ENCODE results near the gene WASL. TPM values are rescaled to one million over a fixed set of nuclear protein-coding genes. Genes with fewer than 3 reads are reported as not detected.
A peak's percentile ranks its signal among the peaks of the same experiment; 100 is the strongest.
"Not testable (repeated sequence)": the region's sequence is repeated elsewhere in the genome, so short reads cannot be mapped to it uniquely, and the experiment has no call there.

The WASL gene
- total RNA-seq, 1 donor from 2014 or later, result 10.5 TPM

GRCh38 chr7:123661765-123662164 lies 87.0 kb downstream of the WASL start:
- DNase-seq (ENCODE audit: low read depth in 2 of 2), result no peak

GRCh38 chr7:123660514-123661354 lies 88.1 kb downstream of the WASL start:
- no peak for DNase-seq (ENCODE audit: low read depth in 2 of 2)

GRCh38 chr7:123658023-123658422 lies 90.8 kb downstream of the WASL start:
- DNase-seq (ENCODE audit: low read depth in 2 of 2), result no peak

GRCh38 chr7:123657304-123657685 lies 91.5 kb downstream of the WASL start:
- peak in 1 of 2 donors; percentile 16 for DNase-seq (ENCODE audit: low read depth in 2 of 2)

- DNase-seq (ENCODE audit: low read depth in 2 of 2), result no peak
Measured at GRCh38 chr7:123656544-123657303, 92.1 kb downstream of the WASL start.

GRCh38 chr7:123655614-123656013 lies 93.2 kb downstream of the WASL start, which contains the start of gene LMOD2:
Gene LMOD2, plus strand, starts transcription at chr7:123655866. Its CDS starts 98 bp downstream, at chr7:123655964.
- DNase-seq (ENCODE audit: low read depth in 2 of 2), result no peak

GRCh38 chr7:123653162-123653561 lies 95.6 kb downstream of the WASL start:
- DNase-seq (ENCODE audit: low read depth in 2 of 2), result no peak

- no peak for DNase-seq (ENCODE audit: low read depth in 2 of 2)
Measured at GRCh38 chr7:123652406-123652805, 96.4 kb downstream of the WASL start.

- no peak for DNase-seq (ENCODE audit: low read depth in 2 of 2)
Measured at GRCh38 chr7:123650595-123650994, 98.2 kb downstream of the WASL start.

GRCh38 chr7:123649964-123650363 lies 98.8 kb downstream of the WASL start:
- DNase-seq (ENCODE audit: low read depth in 2 of 2), result peak in 1 of 2 donors; percentile 61

GRCh38 chr7:123647106-123647730 lies 101.6 kb downstream of the WASL start:
- DNase-seq (ENCODE audit: low read depth in 2 of 2), result no peak

- no peak for DNase-seq (ENCODE audit: low read depth in 2 of 2)
Measured at GRCh38 chr7:123645516-123645915, 103.3 kb downstream of the WASL start.

- peak; percentile 66 to 93 for DNase-seq (ENCODE audit: low read depth in 2 of 2)
Measured at GRCh38 chr7:123643495-123644441, 105.0 kb downstream of the WASL start.

- DNase-seq (ENCODE audit: low read depth in 2 of 2), result no peak
Measured at GRCh38 chr7:123641901-123642300, 106.9 kb downstream of the WASL start.

- no peak for DNase-seq (ENCODE audit: low read depth in 2 of 2)
Measured at GRCh38 chr7:123640583-123640982, 108.2 kb downstream of the WASL start.

GRCh38 chr7:123639631-123640030 lies 109.2 kb downstream of the WASL start:
- no peak for DNase-seq (ENCODE audit: low read depth in 2 of 2)

- no peak for DNase-seq (ENCODE audit: low read depth in 2 of 2)
Measured at GRCh38 chr7:123637878-123638277, 110.9 kb downstream of the WASL start.

- DNase-seq (ENCODE audit: low read depth in 2 of 2), result no peak
Measured at GRCh38 chr7:123637203-123637602, 111.6 kb downstream of the WASL start.

GRCh38 chr7:123635551-123636359 lies 113.0 kb downstream of the WASL start:
- DNase-seq (ENCODE audit: low read depth in 2 of 2), result peak; percentile 54 to 77

- not testable (repeated sequence) for DNase-seq (ENCODE audit: low read depth in 2 of 2)
Measured at GRCh38 chr7:123634011-123634573, 114.7 kb downstream of the WASL start.

Data from dermis microvascular lymphatic vessel endothelial cell (primary cell).